IMR-90 (cell line): ENCODE data around the gene F3. TPM values are rescaled to one million over a fixed set of nuclear protein-coding genes. Genes with fewer than 3 reads are reported as not detected.

Experiments used
- ATAC-seq: fragments of 200-7000 bp; cut with Tn5 transposase; 2 replicates; pipeline ENCODE4 v1.9.1; 2020; ENCODE audit warnings: low read depth, mild to moderate bottlenecking, moderate library complexity
- BruUV-seq: library from RNA; stranded (reverse); fragments of 400-500 nt; replicated peaks from 2 replicates; lab custom pipeline; 2021; lab: Mats Ljungman, UMichigan
- CTCF ChIA-PET: fragments of 300-600 bp; formaldehyde crosslinking; extraction: SDS; loops from one replicate; lab custom pipeline; 2021; ENCODE audit warnings: antibody characterized with exemption; lab: Yijun Ruan, JAX
- POLR2A ChIA-PET: fragments of 300-600 bp; sonication (Branson Sonifier 250); formaldehyde crosslinking; loops from one replicate; lab custom pipeline; 2022; ENCODE audit warnings: antibody characterized with exemption; ENCODE audit not compliant: unreplicated experiment; lab: Charles Lee
- DNase-seq: peaks from one replicate; pipeline ENCODE4 v3.0.0; 2013
- H2AFZ ChIP-seq: replicated peaks from 2 replicates; pipeline ENCODE3; 2013; ENCODE audit warnings: low read length, mild to moderate bottlenecking; ENCODE audit not compliant: poor library complexity
- H2AK5ac ChIP-seq: 2 replicates; pipeline ENCODE4 v1.6.1; 2013; ENCODE audit warnings: low read depth, low read length, inconsistent platforms
- H2AK9ac ChIP-seq: replicated peaks from 2 replicates; pipeline ENCODE3; 2013; ENCODE audit warnings: mild to moderate bottlenecking, low read depth, low read length, moderate library complexity; ENCODE audit not compliant: poor library complexity
- H2BK120ac ChIP-seq: 2 replicates; pipeline ENCODE4 v1.6.1; 2013; ENCODE audit warnings: low read depth, low read length, inconsistent platforms
- H2BK15ac ChIP-seq: 3 replicates; pipeline ENCODE4 v1.6.1; 2013; ENCODE audit warnings: low read depth, low read length, inconsistent platforms
- H2BK20ac ChIP-seq: 2 replicates; pipeline ENCODE4 v1.6.1; 2013; ENCODE audit warnings: low read depth, mild to moderate bottlenecking, inconsistent platforms, low read length, moderate library complexity
- H2BK5ac ChIP-seq: 2 replicates; pipeline ENCODE4 v1.6.1; 2013; ENCODE audit warnings: mild to moderate bottlenecking, low read depth, low read length, inconsistent platforms; ENCODE audit not compliant: poor library complexity, severe bottlenecking
- H3K14ac ChIP-seq: replicated peaks from 2 replicates; pipeline ENCODE4 v1.6.1; 2013; ENCODE audit warnings: low read depth, low read length, inconsistent platforms
- H3K18ac ChIP-seq: 2 replicates; pipeline ENCODE4 v1.6.1; 2013; ENCODE audit warnings: low read depth, low read length, control low read depth
- H3K23ac ChIP-seq: 2 replicates; pipeline ENCODE4 v1.6.1; 2013; ENCODE audit warnings: low read depth, low read length, inconsistent platforms
- H3K27ac ChIP-seq: 2 replicates; pipeline ENCODE4 v1.5.1; 2013; ENCODE audit warnings: mild to moderate bottlenecking, control low read depth, low read length; ENCODE audit not compliant: insufficient read depth
- H3K27me3 ChIP-seq: 2 replicates; pipeline ENCODE4 v1.6.1; 2013; ENCODE audit warnings: low read length; ENCODE audit not compliant: control insufficient read depth, insufficient read depth
- H3K36me3 ChIP-seq: 2 replicates; pipeline ENCODE4 v1.6.1; 2013; ENCODE audit warnings: low read length, mixed read lengths; ENCODE audit not compliant: control insufficient read depth, insufficient read depth
- H3K4ac ChIP-seq: 2 replicates; pipeline ENCODE4 v1.6.1; 2013; ENCODE audit warnings: low read depth, low read length, inconsistent platforms
- H3K4me1 ChIP-seq: 2 replicates; pipeline ENCODE4 v1.6.1; 2013; ENCODE audit warnings: low read length, mixed read lengths; ENCODE audit not compliant: control insufficient read depth, insufficient read depth
- H3K4me2 ChIP-seq: 2 replicates; pipeline ENCODE4 v1.6.1; 2013; ENCODE audit warnings: low read depth, mild to moderate bottlenecking, control low read depth, low read length, moderate library complexity
- H3K4me3 ChIP-seq: 2 replicates; pipeline ENCODE4 v1.5.1; 2013; ENCODE audit warnings: low read depth, mild to moderate bottlenecking, control low read depth, low read length, moderate library complexity; ENCODE audit not compliant: insufficient read depth
- H3K56ac ChIP-seq: 2 replicates; pipeline ENCODE4 v1.6.1; 2013; ENCODE audit warnings: low read length, inconsistent platforms; ENCODE audit not compliant: insufficient read depth; ENCODE audit errors: extremely low read depth
- H3K79me1 ChIP-seq, 2 experiments: 2 replicates each; pipeline ENCODE4 v1.6.1; 2013; ENCODE audit warnings: low read length in 2 of 2, inconsistent platforms in 1 of 2, low read depth in 1 of 2
- H3K9ac ChIP-seq: 2 replicates; pipeline ENCODE4 v1.6.1; 2013; ENCODE audit warnings: low read depth, low read length, control low read depth
- H3K9me1 ChIP-seq: 2 replicates; pipeline ENCODE4 v1.6.1; 2013; ENCODE audit warnings: low read length, inconsistent platforms; ENCODE audit not compliant: insufficient read depth
- H3K9me3 ChIP-seq: 2 replicates; pipeline ENCODE4 v1.6.1; 2013; ENCODE audit warnings: low read length; ENCODE audit not compliant: control insufficient read depth, insufficient read depth
- H4K20me1 ChIP-seq: 2 replicates; pipeline ENCODE4 v1.6.1; 2013; ENCODE audit warnings: low read length, inconsistent platforms; ENCODE audit not compliant: insufficient read depth
- H4K5ac ChIP-seq: 2 replicates; pipeline ENCODE4 v1.6.1; 2013; ENCODE audit warnings: mild to moderate bottlenecking, low read depth, low read length, control low read depth
- H4K8ac ChIP-seq, 2 experiments: 2 replicates each; pipeline ENCODE4 v1.6.1; 2013; ENCODE audit warnings: low read depth in 2 of 2, low read length in 2 of 2, control low read depth in 1 of 2, inconsistent platforms in 1 of 2
- H4K91ac ChIP-seq: 2 replicates; pipeline ENCODE4 v1.6.1; 2013; ENCODE audit warnings: low read depth, low read length, inconsistent platforms; ENCODE audit not compliant: insufficient read depth
- BHLHE40 ChIP-seq: fragments of 150-350 bp; IDR thresholded peaks from 2 replicates; pipeline ENCODE4 v1.6.1; 2016; ENCODE audit warnings: mild to moderate bottlenecking, low read depth, low read length
- CEBPB ChIP-seq: IDR thresholded peaks from 2 replicates; pipeline ENCODE4 v1.6.1; 2012; ENCODE audit warnings: low read depth, low read length, improper control_type of control experiment
- CHD1 ChIP-seq: IDR thresholded peaks from 2 replicates; pipeline ENCODE4 v1.6.1; 2012; ENCODE audit warnings: low read depth, low read length, improper control_type of control experiment
- CTCF ChIP-seq: conservative IDR thresholded peaks from 2 replicates; pipeline ENCODE4 v1.5.1; 2012; ENCODE audit warnings: mild to moderate bottlenecking, low read depth, low read length, improper control_type of control experiment
- ELK1 ChIP-seq: fragments of 150-350 bp; IDR thresholded peaks from 2 replicates; pipeline ENCODE4 v1.6.1; 2016; ENCODE audit warnings: low read depth, mild to moderate bottlenecking, low read length, moderate library complexity, borderline replicate concordance
- FOS ChIP-seq: fragments of 150-350 bp; IDR thresholded peaks from 2 replicates; pipeline ENCODE4 v1.6.1; 2016; ENCODE audit warnings: low read depth, low read length
- MAFK ChIP-seq: IDR thresholded peaks from 2 replicates; pipeline ENCODE4 v1.6.1; 2012; ENCODE audit warnings: low read depth, low read length, improper control_type of control experiment
- MAZ ChIP-seq: IDR thresholded peaks from 2 replicates; pipeline ENCODE4 v1.6.1; 2012; ENCODE audit warnings: low read depth, mild to moderate bottlenecking, low read length, improper control_type of control experiment, moderate library complexity, borderline replicate concordance
- MXI1 ChIP-seq: IDR thresholded peaks from 2 replicates; pipeline ENCODE4 v1.6.1; 2012; ENCODE audit warnings: low read depth, mild to moderate bottlenecking, low read length, moderate library complexity, borderline replicate concordance
- NFE2L2 ChIP-seq: fragments of 150-350 bp; IDR thresholded peaks from 2 replicates; pipeline ENCODE4 v1.6.1; 2016; ENCODE audit warnings: low read depth, mild to moderate bottlenecking, low read length
- POLR2A ChIP-seq: IDR thresholded peaks from 2 replicates; pipeline ENCODE4 v1.6.1; 2012; ENCODE audit warnings: mild to moderate bottlenecking, low read depth, low read length
- RAD21 ChIP-seq: IDR thresholded peaks from 2 replicates; pipeline ENCODE4 v1.6.1; 2012; ENCODE audit warnings: low read length, improper control_type of control experiment
- RCOR1 ChIP-seq: IDR thresholded peaks from 2 replicates; pipeline ENCODE4 v1.6.1; 2012; ENCODE audit warnings: mild to moderate bottlenecking, low read length, improper control_type of control experiment; ENCODE audit not compliant: insufficient replicate concordance
- RFX5 ChIP-seq: IDR thresholded peaks from 2 replicates; pipeline ENCODE4 v1.8.0; 2012; ENCODE audit warnings: low read depth, mild to moderate bottlenecking, low read length, moderate library complexity
- SMC3 ChIP-seq: fragments of 150-350 bp; IDR thresholded peaks from 2 replicates; pipeline ENCODE4 v1.6.1; 2016; ENCODE audit warnings: low read depth, mild to moderate bottlenecking, antibody characterized with exemption, low read length, moderate library complexity
- USF2 ChIP-seq: fragments of 150-350 bp; IDR thresholded peaks from 2 replicates; pipeline ENCODE4 v1.6.1; 2017; ENCODE audit warnings: mild to moderate bottlenecking, antibody characterized with exemption, low read length, low read depth
- WGBS, 2 experiments: methylation state at CpG; one replicate each; pipeline versions ENCODE4 v1.1.5 to v1.1.7; 2013; ENCODE audit warnings: missing lambda C conversion rate in 2 of 2; ENCODE audit not compliant: insufficient read length in 1 of 2; ENCODE audit errors: extremely low coverage in 2 of 2; 5-methylcytosine and 5-hydroxymethylcytosine counted together
- dilution Hi-C: fragments of 300-500 bp; cut with HindIII; formaldehyde crosslinking; loops from one replicate; pipeline ENCODE4 v1.14.3; 2018; ENCODE audit warnings: low sequenced_read_pairs; ENCODE audit not compliant: unreplicated experiment
- in situ Hi-C: fragments of 300-500 bp; cut with MboI; formaldehyde crosslinking; loops from 3 replicates; pipeline ENCODE4 v1.14.3; 2019; ENCODE audit warnings: low sequenced_read_pairs, inconsistent platforms, mixed read lengths
- intact Hi-C: fragments of 100-400 bp; cut with micrococcal nuclease; formaldehyde crosslinking; loops from 2 replicates; pipeline ENCODE4 v1.10.0; 2022
- polyA plus RNA-seq, 3 experiments: library from polyadenylated mRNA; depleted of rRNA; stranded (reverse); fragments of >200 nt; gene quantifications; 2 replicates each; pipeline ENCODE4 v1.2.3, GENCODE V29; 2012; ENCODE audit warnings: low replicate concordance in 1 of 3
- total RNA-seq: library from RNA; depleted of rRNA; stranded (reverse); fragments of >200 nt; gene quantifications from 2 replicates; pipeline ENCODE4 v1.2.3, GENCODE V29; 2012

F3 gene
- total and polyA plus RNA-seq, 2 of the 4 experiments (the other 2 are of a cell fraction), result 75.6 to 126 TPM

- no TSS peak for BruUV-seq
- Histone ChIP-seq H3K9me1 (no peaks in the 10 kb centered on the region; the same call in 1 of the 2 replicates), H2BK120ac (no peak overlapping the region), H2AK5ac (no peak overlapping the region), H3K23ac (no peak overlapping the region), H3K27ac (no peak overlapping the region), H4K8ac (no peak overlapping the region), H3K4me2 (no peak overlapping the region), H2BK5ac (no peak overlapping the region), H4K5ac (no peak overlapping the region), H3K4me3 (no peak overlapping the region), H3K9ac (no peak overlapping the region), H3K4me1 (no peaks in the 10 kb centered on the region), H3K36me3 (peaks cover 17% of the 10 kb centered on the region), H3K27me3 (no peaks in the 10 kb centered on the region), H2BK20ac (no peak overlapping the region), H3K79me1 (peaks cover 0 to 1% of the 10 kb centered on the region in 2 experiments; a peak in 1 of 4 replicates), H3K14ac (no peak overlapping the region), H3K56ac (no peak overlapping the region), H2BK15ac (no peak overlapping the region), H3K18ac (no peak overlapping the region), H2AK9ac (no peak overlapping the region), H3K9me3 (no peaks in the 10 kb centered on the region), H2AFZ (no peak overlapping the region), H4K91ac (no peak overlapping the region), H4K20me1 (no peaks in the 10 kb centered on the region), H3K4ac (no peak overlapping the region)
- no CpG with 5 or more reads among the region's 2 CpGs for WGBS, 2 experiments
- no peak for DNase-seq
- intact Hi-C loops, result no loop called here
- CTCF ChIA-PET, result no interaction called here
- no peak for ATAC-seq
- in situ Hi-C loops, result no loop called here
- POLR2A ChIA-PET, result no interaction called here
- TF ChIP-seq CHD1 (no peak), FOS (no peak), CTCF (no peak), MXI1 (no peak), RFX5 (no peak), BHLHE40 (no peak), NFE2L2 (no peak), ELK1 (no peak), USF2 (no peak), SMC3 (no peak), POLR2A (no peak), RAD21 (no peak), MAFK (no peak), MAZ (no peak), CEBPB (no peak), RCOR1 (no peak)
- dilution Hi-C loops, result no loop called here
Measured at GRCh38 chr1:94501426-94501825, 40.1 kb downstream of the F3 start.
